Lower leg skin (tissue), 3 donors: ENCODE data around the gene CSF3R.

Experiments
- CTCF ChIP-seq, 3 donors: fragments of 450-650 bp; IDR thresholded peaks; one replicate each; pipeline ENCODE4 v1.5.1; 2016; ENCODE audit warnings: antibody characterized with exemption in 3 of 3, mild to moderate bottlenecking in 3 of 3, moderate library complexity in 2 of 3
- POLR2A ChIP-seq, 2 donors: fragments of 450-650 bp; IDR thresholded peaks; one replicate each; pipeline ENCODE4 v1.6.1; 2016 to 2017; ENCODE audit warnings: antibody characterized with exemption in 2 of 2, mild to moderate bottlenecking in 1 of 2, moderate library complexity in 1 of 2

DNA sequence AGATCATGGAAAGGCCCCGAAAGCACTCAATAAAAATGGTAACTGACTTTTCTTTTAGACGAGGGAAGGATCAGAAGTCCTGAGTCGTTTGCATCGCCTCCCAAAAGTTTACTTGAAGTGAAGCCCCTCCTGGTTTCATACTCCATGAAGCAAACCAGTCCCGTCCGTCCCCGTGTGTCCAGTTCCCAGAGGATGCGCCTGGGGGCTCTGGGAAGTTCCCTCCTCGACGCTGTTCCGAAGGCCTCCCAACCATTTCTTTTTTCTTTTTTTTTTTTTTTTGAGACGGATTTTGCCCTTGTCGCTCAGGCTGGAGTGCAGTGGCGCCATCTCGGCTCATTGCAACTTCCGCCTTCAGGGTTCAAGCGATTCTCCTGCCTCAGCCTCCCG, 31.8 kb downstream of the CSF3R start:
- TF ChIP-seq CTCF (IDR thresholded peaks at IDR 0.05), result no peak
- TF ChIP-seq POLR2A (IDR thresholded peaks at IDR 0.05), result no peak
